Keratinocyte (primary cell): Measurements from ENCODE around the gene TMEM151B. TPM values are rescaled to one million over a fixed set of nuclear protein-coding genes. Genes with fewer than 3 reads are reported as not detected.
A peak's percentile ranks its signal among the peaks of the same experiment; 100 is the strongest.

Experiments
- DNase-seq: peaks from one replicate; pipeline ENCODE4 v3.0.0-alpha.2; 2011; ENCODE audit warnings: low read depth, missing footprints, low spot score
- FAIRE-seq: peaks from 2 replicates; lab custom pipeline; 2011; peaks lifted over from hg19 to GRCh38; lab: Jason Lieb, UNC
- H2AFZ ChIP-seq: 2 replicates; pipeline ENCODE4 v1.6.0; 2012; ENCODE audit warnings: low read length, control low read depth, inconsistent platforms; ENCODE audit not compliant: control insufficient read depth
- H3K27ac ChIP-seq: 2 replicates; pipeline ENCODE4 v1.5.1; 2011; ENCODE audit warnings: low read length; ENCODE audit not compliant: control insufficient read depth, insufficient read depth
- H3K27me3 ChIP-seq: 3 replicates; pipeline ENCODE4 v1.6.0; 2011; ENCODE audit warnings: low read length; ENCODE audit not compliant: control insufficient read depth, insufficient read depth; ENCODE audit errors: extremely low read depth
- H3K36me3 ChIP-seq, 2 experiments: 2 replicates in 1 of 2; 3 replicates in 1 of 2; pipeline ENCODE4 v1.5.1; 2011; ENCODE audit warnings: low read length in 2 of 2, mild to moderate bottlenecking in 1 of 2; ENCODE audit not compliant: control insufficient read depth in 2 of 2, insufficient read depth in 2 of 2; ENCODE audit errors: extremely low read depth in 1 of 2
- H3K4me1 ChIP-seq: 3 replicates; pipeline ENCODE4 v1.5.1; 2011; ENCODE audit warnings: low read length; ENCODE audit not compliant: control insufficient read depth, insufficient read depth; ENCODE audit errors: extremely low read depth
- H3K4me2 ChIP-seq: 3 replicates; pipeline ENCODE4 v1.6.0; 2011; ENCODE audit warnings: low read depth, low read length; ENCODE audit not compliant: control insufficient read depth, insufficient read depth; ENCODE audit errors: extremely low read depth
- H3K4me3 ChIP-seq, 3 experiments: fragments of 200-600 bp in 1 of 3; sonication (generic) in 1 of 3; 2 replicates in 2 of 3; 3 replicates in 1 of 3; pipeline ENCODE4 v1.5.1; 2011 to 2016; ENCODE audit warnings: low read length in 3 of 3, mild to moderate bottlenecking in 3 of 3, control low read depth in 2 of 3, inconsistent platforms in 1 of 3, low read depth in 1 of 3, mixed read lengths in 1 of 3, mixed run types in 1 of 3, moderate library complexity in 1 of 3; ENCODE audit not compliant: control insufficient read depth in 2 of 3, insufficient read depth in 2 of 3; ENCODE audit errors: extremely low read depth in 1 of 3
- H3K79me2 ChIP-seq: 2 replicates; pipeline ENCODE4 v1.6.0; 2012; ENCODE audit warnings: low read length; ENCODE audit not compliant: control insufficient read depth, insufficient read depth
- H3K9ac ChIP-seq: 3 replicates; pipeline ENCODE4 v1.6.0; 2011; ENCODE audit warnings: low read length; ENCODE audit not compliant: control insufficient read depth, insufficient read depth; ENCODE audit errors: extremely low read depth
- H3K9me1 ChIP-seq: 3 replicates; pipeline ENCODE4 v1.6.0; 2011; ENCODE audit warnings: low read length; ENCODE audit not compliant: control insufficient read depth, insufficient read depth; ENCODE audit errors: extremely low read depth
- H3K9me3 ChIP-seq: 2 replicates; pipeline ENCODE4 v1.5.1; 2012; ENCODE audit warnings: low read depth, low read length; ENCODE audit not compliant: control insufficient read depth
- H4K20me1 ChIP-seq: 3 replicates; pipeline ENCODE4 v1.6.0; 2011; ENCODE audit warnings: low read length; ENCODE audit not compliant: control insufficient read depth, insufficient read depth; ENCODE audit errors: extremely low read depth
- CTCF ChIP-seq, 3 experiments: IDR thresholded peaks in 1 of 3; conservative IDR thresholded peaks in 1 of 3; optimal IDR thresholded peaks in 1 of 3; 2 replicates in 2 of 3; 3 replicates in 1 of 3; pipeline versions ENCODE3 to v1.5.1; 2011; ENCODE audit warnings: low read length in 3 of 3, mild to moderate bottlenecking in 3 of 3, moderate library complexity in 2 of 3, control low read depth in 1 of 3, inconsistent platforms in 1 of 3; ENCODE audit not compliant: insufficient read depth in 2 of 3; ENCODE audit errors: extremely low read depth in 1 of 3
- EZH2 ChIP-seq: IDR thresholded peaks from one replicate; pipeline ENCODE4 v1.6.1; 2012; ENCODE audit warnings: inconsistent platforms, mild to moderate bottlenecking, low read length, moderate library complexity
- dilution Hi-C: fragments of 300-500 bp; cut with MboI; formaldehyde crosslinking; loops from one replicate; pipeline ENCODE4 v1.7.0; 2020; ENCODE audit warnings: low sequenced_read_pairs; ENCODE audit not compliant: extremely low pct_ligation_motif_present
- polyA plus RNA-seq, 5 experiments: library from polyadenylated mRNA; depleted of rRNA in 3 of 5; stranded (reverse) in 3 of 5; stranded (forward) in 1 of 5; unstranded in 1 of 5; fragments of >200 nt; gene quantifications; 1 replicate in 1 of 5; 2 replicates in 3 of 5; 3 replicates in 1 of 5; pipeline versions ENCODE4 v1.2.1 to v1.2.3, GENCODE V29; 2011 to 2012; ENCODE audit warnings: missing spikeins in 2 of 5, low read depth in 1 of 5, low replicate concordance in 1 of 5

Gene TMEM151B
- polyA plus RNA-seq, 1 donor (not counting 4 experiments of a cell fraction or from before 2014, with no cell fraction given) = not detected

- FAIRE-seq = no peak
- peak overlapping the region; percentile 73 for H3K27ac ChIP-seq
- H3K9ac ChIP-seq = peak overlapping the region; percentile 86
- peaks cover 11 to 14% of the 10 kb centered on the region in 2 experiments for H3K36me3 ChIP-seq
- dilution Hi-C loops = no loop called here
- peaks cover 26% of the 10 kb centered on the region for H3K79me2 ChIP-seq
- peaks cover 3% of the 10 kb centered on the region for H4K20me1 ChIP-seq
- H3K4me1 ChIP-seq = peaks cover 27% of the 10 kb centered on the region
- no peaks in the 10 kb centered on the region for H3K9me3 ChIP-seq
- H3K4me2 ChIP-seq = peak overlapping the region; percentile 89
- no peak for TF ChIP-seq EZH2
- no peak for TF ChIP-seq CTCF (optimal IDR thresholded peaks at IDR 0.05 in 1 of 3, IDR thresholded peaks at IDR 0.05 in 1 of 3, conservative IDR thresholded peaks at IDR 0.05 in 1 of 3; ENCODE audit: extremely low read depth in 1 of 3, insufficient read depth in 2 of 3, low read length in 3 of 3)
- no peaks in the 10 kb centered on the region for H3K9me1 ChIP-seq
- H2AFZ ChIP-seq = peak overlapping the region; percentile 66
- peak overlapping the region; percentile 63 to 80 (median 69) for H3K4me3 ChIP-seq
- H3K27me3 ChIP-seq = peaks cover 8% of the 10 kb centered on the region
- DNase-seq = no peak
These were observed 5.9 kb upstream of the TMEM151B start for GRCh38 chr6:44264154-44265006.

DNA sequence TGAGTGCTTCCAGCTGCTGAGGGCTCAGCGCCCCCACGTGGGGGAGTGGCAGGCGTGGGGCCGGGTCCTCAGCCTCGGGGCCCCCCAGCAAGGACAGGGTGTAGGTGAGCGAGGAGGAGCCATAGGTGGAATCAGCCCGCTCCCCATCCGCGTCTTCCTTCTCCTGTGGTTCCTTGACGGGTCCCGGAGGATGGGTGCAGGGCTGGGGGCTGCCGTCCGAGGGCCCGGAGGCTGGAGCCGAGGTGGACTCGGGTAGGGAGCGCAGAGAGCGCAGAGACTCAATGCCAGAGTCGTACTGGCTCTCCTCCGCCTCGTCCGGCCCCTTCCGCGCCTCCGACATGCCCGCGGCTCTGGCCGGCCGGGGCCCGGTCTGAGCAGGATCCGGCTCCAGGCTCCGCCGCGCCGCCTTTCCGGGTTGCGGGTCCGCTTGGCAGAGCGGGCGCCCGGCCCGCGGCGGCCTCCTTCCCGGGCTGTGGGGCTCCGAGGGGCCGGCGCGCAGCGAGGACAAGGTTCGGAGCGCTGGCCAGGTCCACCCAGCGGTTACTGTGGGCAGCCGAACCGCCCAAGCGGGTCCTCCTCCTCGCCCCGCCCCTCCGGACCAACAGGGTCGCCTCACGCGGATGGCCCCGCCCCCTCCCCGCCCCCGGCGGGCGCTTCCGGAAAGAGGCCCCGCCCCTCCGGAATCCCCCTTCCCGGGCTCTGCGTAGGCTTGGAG lies 5.1 kb upstream of the TMEM151B start, which contains the start of gene NFKBIE:
TSS of gene NFKBIE (minus strand) at position 545 of the 715 bp plus-strand sequence. CDS start at position 340, 205 bp downstream.
- dilution Hi-C loops = no loop called here

More for the DNA sequence above, 5.1 kb upstream of the TMEM151B start, which contains the start of gene NFKBIE:
- H3K27me3 ChIP-seq = peaks cover 16% of the 10 kb centered on the region
- H3K36me3 ChIP-seq = peaks cover 8 to 10% of the 10 kb centered on the region in 2 experiments
- peak within 1 kb of the TSS; percentile 89 for H3K4me2 ChIP-seq
- DNase-seq = no peak
- H4K20me1 ChIP-seq = peaks cover 3% of the 10 kb centered on the region
- no peak for FAIRE-seq
- peaks cover 26% of the 10 kb centered on the region for H3K79me2 ChIP-seq
- no peaks in the 10 kb centered on the region for H3K9me1 ChIP-seq
- TF ChIP-seq CTCF (optimal IDR thresholded peaks at IDR 0.05 in 1 of 3, IDR thresholded peaks at IDR 0.05 in 1 of 3, conservative IDR thresholded peaks at IDR 0.05 in 1 of 3; ENCODE audit: extremely low read depth in 1 of 3, insufficient read depth in 2 of 3, low read length in 3 of 3) (peak in 2 of 3 experiments; percentile 41 to 62), EZH2 (no peak)
- H2AFZ ChIP-seq = peak within 1 kb of the TSS; percentile 66
- H3K4me3 ChIP-seq = peak within 1 kb of the TSS; percentile 63 to 80 (median 69)
- H3K9me3 ChIP-seq = no peaks in the 10 kb centered on the region
- peaks cover 33% of the 10 kb centered on the region for H3K4me1 ChIP-seq
- peak within 1 kb of the TSS; percentile 86 for H3K9ac ChIP-seq
- H3K27ac ChIP-seq = peak within 1 kb of the TSS; percentile 73
